Lung (tissue), 12 donors: ENCODE results near the gene ZNF638. TPM values are rescaled to one million over a fixed set of nuclear protein-coding genes. Genes with fewer than 3 reads are reported as not detected.

Source experiments
- ATAC-seq: fragments of 200-7000 bp; cut with Tn5 transposase; one replicate; pipeline ENCODE4 v1.9.1; 2020; ENCODE audit warnings: moderate number of reproducible peaks; ENCODE audit not compliant: insufficient read depth, low FRiP score
- DNase-seq, 3 donors: peaks; one replicate each; pipeline ENCODE4 v3.0.0-alpha.2; 2013 to 2017
- H3K27ac ChIP-seq, 2 donors: one replicate each; pipeline ENCODE4 v1.5.1; 2013; ENCODE audit warnings: mild to moderate bottlenecking in 2 of 2, moderate library complexity in 2 of 2, control low read depth in 1 of 2, inconsistent platforms in 1 of 2, low read depth in 1 of 2, low read length in 1 of 2
- H3K27me3 ChIP-seq, 3 donors: one replicate each; pipeline ENCODE4 v1.5.1; 2013; ENCODE audit warnings: low read length in 2 of 3; ENCODE audit not compliant: control insufficient read depth in 3 of 3, insufficient read depth in 3 of 3
- H3K36me3 ChIP-seq, 4 donors: one replicate each; pipeline ENCODE4 v1.5.1; 2013; ENCODE audit warnings: low read length in 4 of 4, mild to moderate bottlenecking in 1 of 4, moderate library complexity in 1 of 4; ENCODE audit not compliant: control insufficient read depth in 4 of 4, insufficient read depth in 4 of 4
- H3K4me1 ChIP-seq, 5 donors: one replicate each; pipeline ENCODE4 v1.5.1; 2013; ENCODE audit warnings: low read length in 5 of 5, mild to moderate bottlenecking in 2 of 5, moderate library complexity in 1 of 5; ENCODE audit not compliant: control insufficient read depth in 5 of 5, insufficient read depth in 5 of 5
- H3K4me3 ChIP-seq: one replicate; pipeline ENCODE4 v1.5.1; 2013; ENCODE audit warnings: mild to moderate bottlenecking, control low read depth, moderate library complexity
- H3K9ac ChIP-seq, 2 donors: one replicate each; pipeline ENCODE4 v1.5.1; 2013; ENCODE audit warnings: low read length in 2 of 2, control low read depth in 1 of 2; ENCODE audit not compliant: insufficient read depth in 1 of 2
- H3K9me3 ChIP-seq, 4 donors: one replicate each; pipeline ENCODE4 v1.5.1; 2013; ENCODE audit warnings: low read length in 3 of 4, mild to moderate bottlenecking in 1 of 4, moderate library complexity in 1 of 4; ENCODE audit not compliant: control insufficient read depth in 4 of 4, insufficient read depth in 3 of 4
- WGBS, 2 donors: extraction: QIAGEN DNeasy Blood & Tissue Kit; methylation state at CpG; one replicate each; pipeline ENCODE4 v1.1.7; 2013; 5-methylcytosine and 5-hydroxymethylcytosine counted together
- polyA plus RNA-seq, 2 donors: library from polyadenylated mRNA; stranded (reverse); fragments of 200-250 nt; gene quantifications; one replicate each; pipeline ENCODE4 v1.2.1, GENCODE V29; 2013
- total RNA-seq, 2 donors: library from RNA; depleted of rRNA in 1 of 2; stranded (reverse); fragments of >200 nt in 1 of 2; gene quantifications; one replicate each; pipeline ENCODE4 v1.2.1, GENCODE V29; 2014 to 2021
- TF ChIP-seq, protein P1 (sequence below): IDR thresholded peaks from 2 replicates; pipeline ENCODE4 v1.5.1; 2012; ENCODE audit warnings: mild to moderate bottlenecking; ENCODE audit errors: control extremely low read depth, extremely low read depth
- donor health status: control.
- donor health status: control.
- donor health status: Bipolar disorder and iron deficiency.
- donor health status: healthy.
- donor health status: DM: yes; HTN: yes; CAD: no.

ZNF638 gene
- total and polyA plus RNA-seq, 4 donors = 45.1 to 371 (median 105) TPM

DNA sequence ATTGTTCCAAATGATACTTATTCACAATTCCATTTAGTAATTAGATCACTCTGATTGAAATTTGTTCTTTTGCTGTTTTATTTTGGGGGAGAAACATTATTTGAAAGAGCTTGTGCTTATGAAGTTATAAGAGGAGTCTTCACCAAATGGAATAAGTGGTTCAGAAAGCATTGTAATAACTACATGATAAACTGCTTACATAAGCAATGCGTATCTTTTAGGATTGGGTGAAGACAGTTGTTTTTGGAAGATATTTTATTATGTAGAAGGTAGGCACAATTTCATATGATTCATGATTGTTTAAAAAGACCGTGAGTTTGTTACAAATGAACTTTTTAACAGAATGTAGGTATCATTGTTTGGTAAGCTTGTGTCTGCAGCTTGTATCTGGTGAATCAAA lies 14.5 kb downstream of the ZNF638 start:
- H3K9me3 ChIP-seq = no peaks in the 10 kb centered on the region
- no peak overlapping the region for H3K4me3 ChIP-seq
- no peak for DNase-seq
- H3K9ac ChIP-seq = no peak overlapping the region
- no peak for ATAC-seq
- no peaks in the 10 kb centered on the region for H3K27me3 ChIP-seq
- TF ChIP-seq, protein P1, sequence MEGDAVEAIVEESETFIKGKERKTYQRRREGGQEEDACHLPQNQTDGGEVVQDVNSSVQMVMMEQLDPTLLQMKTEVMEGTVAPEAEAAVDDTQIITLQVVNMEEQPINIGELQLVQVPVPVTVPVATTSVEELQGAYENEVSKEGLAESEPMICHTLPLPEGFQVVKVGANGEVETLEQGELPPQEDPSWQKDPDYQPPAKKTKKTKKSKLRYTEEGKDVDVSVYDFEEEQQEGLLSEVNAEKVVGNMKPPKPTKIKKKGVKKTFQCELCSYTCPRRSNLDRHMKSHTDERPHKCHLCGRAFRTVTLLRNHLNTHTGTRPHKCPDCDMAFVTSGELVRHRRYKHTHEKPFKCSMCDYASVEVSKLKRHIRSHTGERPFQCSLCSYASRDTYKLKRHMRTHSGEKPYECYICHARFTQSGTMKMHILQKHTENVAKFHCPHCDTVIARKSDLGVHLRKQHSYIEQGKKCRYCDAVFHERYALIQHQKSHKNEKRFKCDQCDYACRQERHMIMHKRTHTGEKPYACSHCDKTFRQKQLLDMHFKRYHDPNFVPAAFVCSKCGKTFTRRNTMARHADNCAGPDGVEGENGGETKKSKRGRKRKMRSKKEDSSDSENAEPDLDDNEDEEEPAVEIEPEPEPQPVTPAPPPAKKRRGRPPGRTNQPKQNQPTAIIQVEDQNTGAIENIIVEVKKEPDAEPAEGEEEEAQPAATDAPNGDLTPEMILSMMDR = no peak
- peaks cover 0 to 5% (median 0%) of the 10 kb centered on the region in 5 donors for H3K4me1 ChIP-seq
- peaks cover 11 to 25% (median 21%) of the 10 kb centered on the region in 4 donors for H3K36me3 ChIP-seq
- WGBS, 2 donors = 97 to 98% methylated on average over 2 of the region's 2 CpGs
- H3K27ac ChIP-seq = no peak overlapping the region

DNA sequence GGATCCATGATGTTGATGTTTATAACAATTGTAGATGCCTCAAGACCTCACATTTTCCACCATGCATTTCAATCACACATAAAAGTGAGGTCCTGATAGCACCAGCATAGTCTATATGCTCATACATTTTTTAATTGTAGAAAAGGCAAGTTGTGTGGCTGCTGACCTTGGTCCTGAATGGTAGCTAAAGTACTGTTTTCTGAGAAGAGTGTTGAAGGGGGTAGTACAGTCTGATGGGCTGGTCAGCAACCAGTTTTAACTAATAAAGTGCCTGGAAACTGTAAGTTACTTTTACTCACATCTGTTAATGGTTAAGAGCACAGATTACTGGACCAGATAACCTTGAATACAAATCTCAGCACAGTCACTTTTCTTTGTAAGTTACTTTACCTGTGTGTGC lies 15.9 kb downstream of the ZNF638 start:
- Histone ChIP-seq H3K4me3 (no peak overlapping the region), H3K36me3 (peaks cover 11 to 29% (median 21%) of the 10 kb centered on the region in 4 donors), H3K4me1 (peaks cover 0 to 1% (median 0%) of the 10 kb centered on the region in 5 donors), H3K9me3 (no peaks in the 10 kb centered on the region), H3K27me3 (no peaks in the 10 kb centered on the region), H3K27ac (no peak overlapping the region), H3K9ac (no peak overlapping the region)
- peak; percentile 21 to 59 (median 51) for DNase-seq
- no peak for ATAC-seq
- TF ChIP-seq, protein P1 = no peak

DNA sequence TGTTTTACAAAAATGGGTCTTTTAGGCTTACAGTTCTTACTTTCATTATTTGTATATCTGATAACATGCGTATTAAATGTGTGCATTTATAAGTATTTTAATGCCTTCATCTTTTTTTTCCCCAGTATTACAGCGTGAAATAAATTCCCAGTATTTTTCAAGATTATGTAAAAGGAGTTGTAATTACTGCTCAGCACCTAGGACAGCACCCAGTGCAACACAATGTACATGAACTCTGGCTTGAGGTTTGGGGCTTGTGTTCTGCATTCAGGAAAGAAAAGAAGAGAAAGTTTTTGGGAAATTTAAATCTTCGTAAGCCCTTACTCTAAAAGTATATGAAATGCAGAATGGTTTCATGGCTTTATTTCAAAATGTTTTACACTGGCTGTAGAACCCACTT lies 16.7 kb downstream of the ZNF638 start:
- ATAC-seq (no peak), DNase-seq (peak; percentile 31 to 81 (median 69))
- no peak overlapping the region for H3K9ac ChIP-seq
- H3K4me1 ChIP-seq = peaks cover 0 to 2% (median 0%) of the 10 kb centered on the region in 5 donors
- no peaks in the 10 kb centered on the region for H3K27me3 ChIP-seq
- peaks cover 11 to 29% (median 21%) of the 10 kb centered on the region in 4 donors for H3K36me3 ChIP-seq
- WGBS, 2 donors = 93 to 95% methylated on average over 3 of the region's 3 CpGs
- no peak overlapping the region for H3K27ac ChIP-seq
- no peak overlapping the region for H3K4me3 ChIP-seq
- TF ChIP-seq, protein P1 = no peak
- H3K9me3 ChIP-seq = no peaks in the 10 kb centered on the region

DNA sequence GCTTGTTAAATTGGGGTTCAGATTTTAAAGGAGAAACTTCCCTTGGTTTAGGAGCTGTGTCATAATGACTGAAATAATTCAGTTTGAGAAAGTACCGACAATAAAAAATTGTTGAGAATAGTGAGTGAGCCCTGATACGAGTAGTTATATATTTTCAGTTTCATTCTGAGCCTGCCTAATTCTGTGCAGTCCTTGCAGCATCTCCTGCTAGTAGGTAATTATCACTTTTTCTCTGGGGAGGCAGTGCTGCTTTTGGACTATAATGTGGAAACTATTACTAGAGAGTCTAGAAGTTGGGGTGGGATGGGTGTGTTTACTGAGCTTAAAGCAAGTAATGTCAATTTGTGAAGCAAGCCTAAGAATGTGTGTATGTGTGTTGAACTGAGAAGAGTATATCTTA lies 21.7 kb downstream of the ZNF638 start:
- TF ChIP-seq, protein P1 = no peak
- 72 to 83% methylated on average over 2 of the region's 2 CpGs for WGBS, 2 donors
- Histone ChIP-seq H3K9ac (no peak overlapping the region), H3K4me3 (no peak overlapping the region), H3K27ac (no peak overlapping the region), H3K4me1 (peaks cover 0 to 6% (median 0%) of the 10 kb centered on the region in 5 donors), H3K27me3 (no peaks in the 10 kb centered on the region), H3K9me3 (no peaks in the 10 kb centered on the region), H3K36me3 (peaks cover 15 to 53% (median 37%) of the 10 kb centered on the region in 4 donors)
- no peak for ATAC-seq
- no peak for DNase-seq
